Right atrium auricular region (tissue), 2 donors: ENCODE results near the gene NOP16. TPM values are rescaled to one million over a fixed set of nuclear protein-coding genes. Genes with fewer than 3 reads are reported as not detected.
A peak's percentile ranks its signal among the peaks of the same experiment; 100 is the strongest.

Source experiments
- DNase-seq: peaks from one replicate; pipeline ENCODE4 v3.0.0-alpha.2; 2019; ENCODE audit warnings: low spot score
- H3K27ac ChIP-seq, 2 donors: fragments of 200-600 bp; sonication (generic); 1 replicate in 1 of 2; 2 replicates in 1 of 2; pipeline ENCODE4 v1.5.1; 2016 to 2019
- H3K27me3 ChIP-seq, 2 donors: fragments of 200-600 bp; sonication (generic); one replicate each; pipeline versions ENCODE4 v1.5.1 to v1.6.0; 2017 to 2019
- H3K36me3 ChIP-seq: fragments of 200-600 bp; sonication (generic); one replicate; pipeline ENCODE4 v1.5.1; 2016
- H3K4me1 ChIP-seq, 2 donors: fragments of 200-600 bp; sonication (generic); one replicate each; pipeline versions ENCODE4 v1.5.1 to v1.6.0; 2017 to 2019
- H3K4me3 ChIP-seq, 2 donors: fragments of 200-600 bp; sonication (generic); 1 replicate in 1 of 2; 2 replicates in 1 of 2; pipeline ENCODE4 v1.5.1; 2017 to 2019; ENCODE audit warnings: mild to moderate bottlenecking in 1 of 2, moderate library complexity in 1 of 2
- H3K9me3 ChIP-seq, 2 donors: fragments of 200-600 bp; sonication (generic); one replicate each; pipeline ENCODE4 v1.5.1; 2019
- total RNA-seq, 2 donors: library from RNA; depleted of rRNA; stranded (reverse); fragments of >200 nt; gene quantifications; one replicate each; pipeline ENCODE4 v1.1.0, GENCODE V29; 2016
- TF ChIP-seq, protein P1 (sequence below), 2 donors: fragments of 200-600 bp; sonication (generic); IDR thresholded peaks; one replicate each; pipeline ENCODE4 v1.5.1; 2019; ENCODE audit warnings: antibody characterized with exemption in 2 of 2

NOP16 gene
- total RNA-seq, 2 donors from 2014 or later = 11.8 to 16.0 TPM

DNA sequence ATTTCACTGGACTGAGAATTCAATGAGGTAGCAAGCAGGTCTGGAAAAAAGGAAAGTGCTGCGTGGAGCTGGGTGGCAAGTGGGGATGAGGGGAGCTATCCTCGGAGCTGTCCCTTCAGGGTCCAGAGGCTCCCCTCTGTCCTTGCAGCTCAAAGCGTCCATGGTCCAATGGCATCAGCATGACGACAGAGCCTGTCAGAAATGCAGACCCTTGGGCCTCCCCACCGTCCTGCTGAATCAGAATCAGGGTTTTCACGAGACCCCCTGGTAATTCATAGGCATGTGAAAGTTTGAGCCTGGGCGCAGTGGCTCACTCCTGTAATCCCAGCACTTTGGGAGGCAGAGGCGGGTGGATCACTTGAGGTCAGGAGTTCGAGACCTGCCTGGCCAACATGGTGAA is 5.7 kb upstream of the NOP16 start:
- DNase-seq = no peak
- TF ChIP-seq, protein P1, sequence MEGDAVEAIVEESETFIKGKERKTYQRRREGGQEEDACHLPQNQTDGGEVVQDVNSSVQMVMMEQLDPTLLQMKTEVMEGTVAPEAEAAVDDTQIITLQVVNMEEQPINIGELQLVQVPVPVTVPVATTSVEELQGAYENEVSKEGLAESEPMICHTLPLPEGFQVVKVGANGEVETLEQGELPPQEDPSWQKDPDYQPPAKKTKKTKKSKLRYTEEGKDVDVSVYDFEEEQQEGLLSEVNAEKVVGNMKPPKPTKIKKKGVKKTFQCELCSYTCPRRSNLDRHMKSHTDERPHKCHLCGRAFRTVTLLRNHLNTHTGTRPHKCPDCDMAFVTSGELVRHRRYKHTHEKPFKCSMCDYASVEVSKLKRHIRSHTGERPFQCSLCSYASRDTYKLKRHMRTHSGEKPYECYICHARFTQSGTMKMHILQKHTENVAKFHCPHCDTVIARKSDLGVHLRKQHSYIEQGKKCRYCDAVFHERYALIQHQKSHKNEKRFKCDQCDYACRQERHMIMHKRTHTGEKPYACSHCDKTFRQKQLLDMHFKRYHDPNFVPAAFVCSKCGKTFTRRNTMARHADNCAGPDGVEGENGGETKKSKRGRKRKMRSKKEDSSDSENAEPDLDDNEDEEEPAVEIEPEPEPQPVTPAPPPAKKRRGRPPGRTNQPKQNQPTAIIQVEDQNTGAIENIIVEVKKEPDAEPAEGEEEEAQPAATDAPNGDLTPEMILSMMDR (IDR thresholded peaks at IDR 0.05) = no peak
- H3K27me3 ChIP-seq = no peaks in the 10 kb centered on the region
- H3K4me3 ChIP-seq = no peak overlapping the region
- no peaks in the 10 kb centered on the region for H3K9me3 ChIP-seq
- peaks cover 43% of the 10 kb centered on the region for H3K36me3 ChIP-seq
- H3K4me1 ChIP-seq = peaks cover 0 to 39% of the 10 kb centered on the region in 2 donors
- H3K27ac ChIP-seq = peak overlapping the region; percentile 79 to 80

DNA sequence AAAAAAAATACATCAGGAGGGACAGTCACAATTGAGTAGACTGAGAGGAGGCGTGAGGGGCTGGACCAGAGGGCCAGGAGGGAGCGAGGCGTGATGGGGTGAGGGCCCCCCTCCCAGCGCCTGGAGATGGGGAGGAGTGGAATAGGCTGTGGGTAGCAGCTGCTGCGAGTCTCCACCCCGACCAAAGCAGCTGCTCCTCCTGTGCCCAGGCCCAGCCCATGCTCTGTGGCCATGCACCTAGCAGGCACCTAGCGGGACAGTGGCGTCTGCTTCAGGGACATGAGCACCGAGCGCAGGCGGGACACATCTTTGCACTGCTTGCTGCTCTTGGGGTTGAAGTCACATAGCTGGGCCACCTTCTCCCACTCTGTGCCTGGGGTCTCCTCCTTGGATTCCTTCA is 4.1 kb upstream of the NOP16 start:
- Histone ChIP-seq H3K36me3 (peaks cover 43% of the 10 kb centered on the region), H3K27me3 (no peaks in the 10 kb centered on the region), H3K27ac (peak overlapping the region; percentile 8 to 26), H3K4me1 (peaks cover 0 to 47% of the 10 kb centered on the region in 2 donors), H3K4me3 (no peak overlapping the region), H3K9me3 (no peaks in the 10 kb centered on the region)
- TF ChIP-seq, protein P1 (IDR thresholded peaks at IDR 0.05) = no peak
- DNase-seq = no peak

DNA sequence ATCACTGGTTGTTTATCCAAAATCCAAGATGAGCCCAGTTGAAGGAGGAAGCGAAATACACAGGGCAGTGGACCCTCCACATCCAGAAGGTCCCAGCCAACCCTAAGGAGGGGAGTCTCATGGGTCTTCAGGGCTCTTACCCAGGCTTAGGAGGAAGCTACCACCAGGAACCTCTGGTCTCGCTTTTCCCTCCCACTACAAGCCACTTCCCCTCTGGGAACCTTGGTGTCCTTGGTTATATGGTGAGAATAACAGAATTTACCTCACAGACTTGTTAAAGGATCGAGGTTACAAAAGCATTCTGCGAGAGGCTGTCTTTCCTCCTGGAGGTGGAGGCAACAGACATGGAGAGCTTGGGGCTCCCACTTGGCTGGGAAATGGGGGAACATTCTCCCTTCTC is 3.6 kb upstream of the NOP16 start:
- DNase-seq = no peak
- Histone ChIP-seq H3K9me3 (no peaks in the 10 kb centered on the region), H3K27me3 (no peaks in the 10 kb centered on the region), H3K4me3 (no peak overlapping the region), H3K36me3 (peaks cover 41% of the 10 kb centered on the region), H3K4me1 (peaks cover 0 to 51% of the 10 kb centered on the region in 2 donors), H3K27ac (no peak overlapping the region)
- TF ChIP-seq, protein P1 (IDR thresholded peaks at IDR 0.05) = no peak

DNA sequence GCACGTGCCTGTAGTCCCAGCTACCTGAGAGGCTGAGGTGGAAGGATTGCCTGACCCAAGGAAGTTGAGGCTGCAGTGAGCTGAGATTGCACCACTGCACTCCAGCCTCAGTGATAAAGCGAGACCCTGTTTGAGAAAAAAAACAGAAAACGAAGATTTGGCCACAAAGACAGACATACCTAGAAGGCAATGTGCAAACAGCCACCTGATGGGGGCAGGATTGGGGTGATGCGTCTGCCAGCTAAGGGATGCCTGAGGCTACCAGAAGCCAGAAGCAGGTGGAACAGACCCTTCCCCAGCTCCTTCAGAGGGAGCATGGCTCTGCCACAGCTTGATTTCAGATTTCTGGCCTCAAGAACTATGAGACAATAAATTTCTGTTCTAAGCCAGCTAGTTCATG is 3.1 kb upstream of the NOP16 start:
- TF ChIP-seq, protein P1 (IDR thresholded peaks at IDR 0.05) = no peak
- Histone ChIP-seq H3K4me1 (peaks cover 0 to 51% of the 10 kb centered on the region in 2 donors), H3K27me3 (no peaks in the 10 kb centered on the region), H3K36me3 (peaks cover 35% of the 10 kb centered on the region), H3K27ac (no peak overlapping the region), H3K9me3 (no peaks in the 10 kb centered on the region), H3K4me3 (no peak overlapping the region)
- no peak for DNase-seq

DNA sequence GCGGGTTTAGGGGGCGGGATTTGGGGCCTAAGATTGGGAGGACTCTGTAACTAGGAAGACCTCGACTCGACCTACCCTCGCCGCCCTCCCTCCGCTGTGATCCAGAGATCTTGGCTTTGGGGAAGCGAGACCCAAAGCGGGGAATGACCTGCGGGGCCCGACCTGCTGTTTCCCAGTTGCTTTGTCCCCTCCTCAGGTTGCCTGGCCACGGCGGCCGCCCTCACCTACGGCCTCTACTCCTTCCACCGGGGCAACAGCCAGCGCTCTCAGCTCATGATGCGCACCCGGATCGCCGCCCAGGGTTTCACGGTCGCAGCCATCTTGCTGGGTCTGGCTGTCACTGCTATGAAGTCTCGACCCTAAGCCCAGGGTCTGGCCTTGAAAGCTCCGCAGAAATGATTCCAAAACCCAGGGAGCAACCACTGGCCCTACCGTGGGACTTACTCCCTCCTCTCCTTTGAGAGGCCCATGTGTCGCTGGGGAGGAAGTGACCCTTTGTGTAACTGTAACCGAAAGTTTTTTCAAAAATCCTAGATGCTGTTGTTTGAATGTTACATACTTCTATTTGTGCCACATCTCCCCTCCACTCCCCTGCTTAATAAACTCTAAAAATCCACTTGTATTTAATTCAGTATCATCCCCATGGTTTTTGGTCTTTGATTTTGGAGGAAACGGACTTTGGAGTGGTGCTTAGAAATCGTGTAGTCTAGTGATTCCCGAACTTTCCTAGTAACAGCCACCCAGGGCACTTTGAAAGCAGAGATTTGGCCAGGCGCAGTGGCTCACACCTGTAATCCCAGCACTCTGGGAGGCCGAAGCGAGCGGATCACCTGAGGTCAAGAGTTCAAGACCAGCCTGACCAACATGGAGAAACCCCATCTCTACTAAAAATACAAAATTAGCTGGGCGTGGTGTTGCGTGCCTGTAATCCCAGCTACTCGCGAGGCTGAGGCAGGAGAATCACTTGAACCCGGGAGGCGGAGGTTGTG is 1.0 kb upstream of the NOP16 start:
- H3K27ac ChIP-seq = peak overlapping the region; percentile 91 to 93
- DNase-seq = no peak
- H3K4me3 ChIP-seq = peak overlapping the region; percentile 79 to 89
- H3K9me3 ChIP-seq = no peaks in the 10 kb centered on the region
- peaks cover 0 to 35% of the 10 kb centered on the region in 2 donors for H3K4me1 ChIP-seq
- no peaks in the 10 kb centered on the region for H3K27me3 ChIP-seq
- H3K36me3 ChIP-seq = peaks cover 43% of the 10 kb centered on the region
- TF ChIP-seq, protein P1 (IDR thresholded peaks at IDR 0.05) = no peak
